Breast epithelium (tissue), 3 donors: ENCODE data around the gene SLC26A9.

Experiments used
- POLR2A ChIP-seq: fragments of 450-650 bp; IDR thresholded peaks from one replicate; pipeline ENCODE4 v1.6.1; 2016; ENCODE audit warnings: antibody characterized with exemption, mild to moderate bottlenecking, moderate library complexity
- TF ChIP-seq, protein P1 (sequence below), 3 donors: fragments of 450-650 bp; IDR thresholded peaks; one replicate each; pipeline ENCODE4 v1.5.1; 2016 to 2017; ENCODE audit warnings: antibody characterized with exemption in 3 of 3, mild to moderate bottlenecking in 3 of 3, moderate library complexity in 3 of 3

DNA sequence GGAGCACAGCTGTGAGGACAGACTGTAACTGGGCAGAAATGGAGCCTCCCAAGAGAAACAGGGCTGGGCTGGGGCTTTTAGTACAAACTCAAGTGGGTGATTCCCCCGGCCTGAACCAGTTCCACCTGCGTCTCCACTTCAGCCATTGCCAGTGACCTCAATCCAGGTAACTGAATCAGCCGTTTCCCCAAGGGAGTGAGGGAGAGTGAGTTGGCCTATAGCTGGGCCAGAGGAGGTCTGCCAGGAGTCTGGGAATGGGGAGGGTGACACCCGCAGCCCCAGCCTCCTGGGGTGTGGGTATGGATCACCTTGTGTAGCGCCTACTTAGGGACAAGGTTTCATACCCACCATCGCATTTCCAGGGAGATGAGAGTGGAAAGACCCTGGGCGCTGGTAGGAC, 8.5 kb downstream of the SLC26A9 start:
- TF ChIP-seq, protein P1, sequence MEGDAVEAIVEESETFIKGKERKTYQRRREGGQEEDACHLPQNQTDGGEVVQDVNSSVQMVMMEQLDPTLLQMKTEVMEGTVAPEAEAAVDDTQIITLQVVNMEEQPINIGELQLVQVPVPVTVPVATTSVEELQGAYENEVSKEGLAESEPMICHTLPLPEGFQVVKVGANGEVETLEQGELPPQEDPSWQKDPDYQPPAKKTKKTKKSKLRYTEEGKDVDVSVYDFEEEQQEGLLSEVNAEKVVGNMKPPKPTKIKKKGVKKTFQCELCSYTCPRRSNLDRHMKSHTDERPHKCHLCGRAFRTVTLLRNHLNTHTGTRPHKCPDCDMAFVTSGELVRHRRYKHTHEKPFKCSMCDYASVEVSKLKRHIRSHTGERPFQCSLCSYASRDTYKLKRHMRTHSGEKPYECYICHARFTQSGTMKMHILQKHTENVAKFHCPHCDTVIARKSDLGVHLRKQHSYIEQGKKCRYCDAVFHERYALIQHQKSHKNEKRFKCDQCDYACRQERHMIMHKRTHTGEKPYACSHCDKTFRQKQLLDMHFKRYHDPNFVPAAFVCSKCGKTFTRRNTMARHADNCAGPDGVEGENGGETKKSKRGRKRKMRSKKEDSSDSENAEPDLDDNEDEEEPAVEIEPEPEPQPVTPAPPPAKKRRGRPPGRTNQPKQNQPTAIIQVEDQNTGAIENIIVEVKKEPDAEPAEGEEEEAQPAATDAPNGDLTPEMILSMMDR (IDR thresholded peaks at IDR 0.05) = no peak
- no peak for TF ChIP-seq POLR2A
